GM18508 (cell line): Measurements from ENCODE around the gene TP53RK.

Source experiments
- ATAC-seq: cut with Tn5 transposase; IDR thresholded peaks from one replicate; pipeline ENCODE4 v1.9.1; 2021; ENCODE audit warnings: moderate number of reproducible peaks; ENCODE audit not compliant: insufficient read depth, unreplicated experiment

Gene TP53RK

DNA sequence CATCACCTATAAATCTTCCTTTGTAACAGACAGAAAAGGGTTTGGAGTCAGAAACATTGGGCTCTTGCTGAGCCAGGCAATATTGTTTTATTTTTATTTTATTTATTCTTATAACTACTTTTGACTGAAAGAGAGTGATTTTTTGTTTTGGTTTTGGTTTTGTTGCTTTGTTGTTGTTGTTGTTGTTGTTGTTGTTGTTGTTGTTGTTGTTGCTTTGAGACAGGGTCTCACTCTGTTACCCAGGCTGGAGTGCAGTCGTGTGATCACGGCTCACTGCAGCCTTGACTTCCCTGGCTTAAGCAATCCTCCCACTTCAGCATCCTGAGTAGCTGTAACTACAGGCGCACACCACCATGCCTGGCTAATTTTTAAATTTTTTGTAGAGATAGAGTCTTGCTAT is 22.9 kb downstream of the TP53RK start:
- ATAC-seq = no peak

DNA sequence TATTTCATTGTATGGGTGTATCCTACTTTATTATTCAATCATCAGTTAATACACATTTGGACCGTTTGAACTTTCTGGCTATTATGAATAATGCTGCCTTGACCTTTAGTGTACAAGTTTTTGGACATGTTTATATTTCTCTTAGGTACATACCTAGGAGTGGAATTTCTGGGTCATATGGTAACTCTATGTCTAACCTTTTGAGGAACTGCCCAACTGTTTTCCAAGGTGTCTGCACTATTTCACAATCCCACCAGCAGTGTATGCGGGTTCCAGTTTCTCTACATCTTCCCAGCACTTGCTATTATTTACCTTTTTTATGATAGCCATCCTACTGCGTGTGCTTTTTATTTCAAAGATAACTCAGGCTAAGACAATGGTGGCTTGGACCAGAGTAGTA is 23.6 kb downstream of the TP53RK start:
- no peak for ATAC-seq

- no peak for ATAC-seq
Observed at GRCh38 chr20:46663531-46663930, 25.7 kb downstream of the TP53RK start.

DNA sequence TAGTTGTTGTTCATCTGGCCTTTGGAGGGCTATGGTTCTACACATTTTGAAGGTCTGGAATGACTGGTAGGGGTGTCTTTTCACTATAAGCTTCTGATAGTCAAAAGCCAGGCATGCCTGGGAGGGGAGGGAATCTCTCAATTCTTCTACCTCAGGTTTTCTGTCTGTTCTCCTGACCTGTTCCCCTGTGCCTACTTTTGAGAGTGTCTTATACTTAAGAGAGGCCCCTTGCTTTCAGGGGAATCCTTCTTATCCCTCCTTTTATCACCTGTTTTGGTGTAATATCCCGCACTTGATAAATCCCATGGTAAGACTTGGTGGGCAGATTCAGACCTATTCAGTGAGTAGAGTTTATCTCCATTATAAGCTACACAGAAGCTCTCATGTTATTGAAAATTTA is 27.6 kb downstream of the TP53RK start:
- no peak for ATAC-seq

DNA sequence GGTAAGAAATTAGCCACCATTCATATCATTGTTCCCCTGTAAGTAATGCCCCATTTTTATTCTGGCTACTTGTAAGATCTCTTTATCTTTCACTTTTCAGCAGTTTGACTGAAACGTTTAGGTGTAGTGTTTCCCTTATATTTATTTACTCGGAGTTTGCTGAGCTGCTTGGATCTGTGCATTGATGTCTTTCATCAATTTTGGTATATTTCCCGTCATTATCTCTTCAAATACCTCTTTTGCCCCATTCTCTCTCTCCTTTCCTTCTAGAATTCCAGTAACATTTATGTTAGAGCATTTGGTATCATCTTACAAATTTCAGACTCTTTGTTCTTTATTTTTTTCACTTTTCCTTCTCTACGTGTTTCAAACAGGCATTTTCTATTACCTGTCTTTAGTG is 28.8 kb downstream of the TP53RK start:
- ATAC-seq = no peak

DNA sequence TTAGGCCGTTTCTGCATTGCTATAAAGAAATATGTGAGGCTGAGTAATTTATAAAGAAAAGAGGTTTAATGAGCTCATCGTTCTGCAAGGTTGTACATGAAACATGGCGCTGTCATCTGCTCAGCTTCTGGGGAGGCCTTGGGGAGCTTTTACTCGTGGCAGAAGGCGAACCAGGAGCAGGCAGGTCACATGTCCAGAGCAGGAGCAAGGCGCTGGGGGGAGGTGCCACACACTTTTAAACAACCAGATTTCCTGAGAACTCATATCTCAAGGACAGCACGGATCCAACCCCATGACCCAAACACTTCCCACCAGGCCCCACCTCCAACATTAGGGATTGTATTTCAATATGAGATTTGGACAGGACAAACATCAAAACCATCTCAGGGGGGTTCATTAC is 31.6 kb downstream of the TP53RK start:
- no peak for ATAC-seq

DNA sequence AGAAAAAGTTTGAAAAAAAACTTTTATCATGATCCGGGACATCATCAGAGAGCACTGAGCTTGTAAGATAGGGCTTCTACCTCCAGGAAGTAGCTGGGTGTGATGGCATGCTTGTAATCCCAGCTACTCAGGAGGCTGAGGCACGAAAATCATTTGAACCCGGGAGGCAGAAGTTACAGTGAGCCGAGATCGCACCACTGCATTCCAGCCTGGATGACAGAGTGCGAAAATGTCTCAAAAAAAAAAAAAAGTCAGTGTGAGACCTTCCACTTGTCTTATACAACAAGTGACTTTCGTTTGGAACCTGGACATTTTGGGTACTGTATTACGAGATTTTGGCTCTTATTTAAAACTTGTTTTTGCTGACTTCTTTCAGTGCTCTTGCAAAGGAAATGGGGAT is 32.1 kb downstream of the TP53RK start:
- ATAC-seq = no peak

GRCh38 chr20:46652699-46653098 is 36.5 kb downstream of the TP53RK start:
- ATAC-seq = no peak

GRCh38 chr20:46651091-46651962 is 37.9 kb downstream of the TP53RK start, which contains the start of gene SLC13A3:
Gene SLC13A3, minus strand, starts transcription at chr20:46651459. Its CDS starts 38 bp downstream, at chr20:46651421.
- no peak for ATAC-seq

DNA sequence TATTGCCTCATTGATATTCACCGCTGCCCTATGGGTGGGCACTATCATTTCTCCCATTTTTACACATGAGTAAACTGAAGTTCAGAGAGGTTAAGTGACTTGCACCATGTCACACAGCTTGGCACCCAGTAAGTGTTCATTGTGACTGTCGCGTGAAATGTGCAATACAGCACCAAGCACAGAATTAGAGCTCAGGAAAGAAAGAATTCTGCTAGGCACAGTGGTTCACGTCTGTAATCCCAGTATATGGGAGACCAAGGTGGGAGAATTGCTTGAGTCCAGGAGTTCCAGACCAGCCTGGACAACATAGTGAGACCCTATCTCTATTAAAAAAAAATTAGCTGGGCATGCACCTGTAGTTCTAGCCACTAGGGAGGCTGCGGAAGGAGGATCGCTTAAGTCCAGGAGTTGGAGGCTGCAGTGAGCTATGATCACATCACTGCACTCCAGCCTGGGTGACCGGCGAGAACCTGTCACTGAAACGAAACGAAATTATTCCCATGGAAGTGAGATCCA is 38.6 kb downstream of the TP53RK start:
- no peak for ATAC-seq

GRCh38 chr20:46649965-46650542 is 39.2 kb downstream of the TP53RK start:
- no peak for ATAC-seq

DNA sequence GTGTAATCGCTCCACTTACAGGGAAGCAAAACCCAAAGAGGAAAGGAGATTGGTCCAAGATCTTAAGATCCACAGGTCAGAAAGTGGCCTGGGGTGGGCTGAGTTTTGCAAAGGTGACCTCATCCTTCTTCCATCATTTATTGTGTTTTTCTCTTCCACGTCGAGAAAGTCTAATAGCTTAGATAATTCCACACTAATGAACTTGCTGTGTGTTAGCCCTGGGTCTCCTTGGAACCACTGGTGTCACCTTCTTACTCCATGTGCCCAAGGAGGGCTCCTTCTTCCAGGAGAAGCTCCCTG is 39.6 kb downstream of the TP53RK start:
- no peak for ATAC-seq

- ATAC-seq = no peak
Observed at GRCh38 chr20:46648903-46649649, 40.2 kb downstream of the TP53RK start.

DNA sequence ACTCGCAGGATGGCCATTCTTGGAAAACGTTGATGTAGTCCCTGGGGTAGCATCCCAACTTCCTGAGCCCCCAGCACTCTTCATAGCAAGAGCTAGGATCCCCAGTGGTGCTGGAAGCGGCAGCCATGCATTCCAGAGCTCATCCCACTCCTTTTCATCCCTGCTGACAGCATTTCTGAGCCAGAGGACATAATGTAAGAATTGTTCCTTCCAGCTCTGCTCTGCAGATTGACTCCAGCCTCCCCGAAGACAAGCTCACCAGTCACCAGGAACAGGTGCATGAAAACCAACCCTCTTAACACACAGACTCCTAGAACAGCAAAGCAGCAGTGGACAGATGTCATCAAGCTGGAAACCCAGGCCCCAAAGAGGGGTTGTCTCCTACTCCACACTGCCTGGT is 41.8 kb downstream of the TP53RK start:
- ATAC-seq = no peak

DNA sequence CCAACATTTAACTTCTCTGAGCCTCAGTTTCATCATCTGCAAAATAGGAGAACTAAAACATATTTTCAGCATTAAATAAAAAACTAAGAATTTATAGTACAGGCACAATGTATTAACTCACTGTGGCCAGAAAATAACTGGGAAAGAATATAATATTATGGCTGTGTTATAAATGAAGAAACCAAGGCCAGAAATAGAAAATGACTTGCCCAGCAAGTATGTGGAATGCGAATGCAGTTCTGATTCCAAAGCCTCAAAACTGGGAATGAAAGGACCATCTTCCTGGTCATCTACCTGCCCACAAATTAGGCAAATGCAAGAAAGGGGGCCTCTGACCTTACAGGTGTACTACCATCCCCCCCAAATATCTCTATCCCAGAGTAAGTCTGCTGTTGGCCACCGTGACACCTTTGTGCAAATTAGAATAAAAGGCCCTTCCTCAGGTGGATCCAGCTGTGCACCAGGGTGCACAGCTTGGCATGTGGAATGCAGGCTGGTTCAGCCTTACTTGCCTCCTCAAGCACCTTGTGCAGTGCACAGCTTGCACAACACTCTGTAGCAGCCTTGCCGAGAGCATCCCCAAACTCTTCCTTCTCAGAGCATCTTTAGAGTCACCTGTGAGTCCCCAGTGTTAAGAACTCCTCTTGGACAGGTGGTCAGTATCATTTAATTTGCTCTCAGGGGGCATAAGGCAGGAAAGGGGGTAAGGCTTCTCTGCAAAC is 42.4 kb downstream of the TP53RK start:
- no peak for ATAC-seq

- no peak for ATAC-seq
Observed at GRCh38 chr20:46646122-46646521, 43.1 kb downstream of the TP53RK start.

DNA sequence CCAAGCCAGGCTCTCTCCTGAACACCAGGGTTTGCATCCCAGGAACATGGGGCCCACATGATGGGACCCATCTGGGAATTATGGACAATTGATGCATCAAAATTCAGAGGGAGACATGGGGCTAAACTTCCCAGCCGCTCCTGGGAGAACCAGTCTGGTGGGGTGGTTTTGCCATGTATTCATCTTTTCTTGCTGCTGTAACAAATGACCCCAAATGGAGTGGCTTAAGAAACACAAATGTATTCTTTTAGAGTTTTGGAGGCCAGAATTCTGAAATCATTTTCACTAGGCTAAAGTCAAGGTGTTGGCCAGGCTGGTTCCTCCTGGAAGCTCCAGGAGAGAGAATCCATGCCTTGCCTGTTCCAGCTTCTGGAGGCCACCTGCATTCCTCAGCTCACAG is 44.5 kb downstream of the TP53RK start:
- ATAC-seq = no peak

DNA sequence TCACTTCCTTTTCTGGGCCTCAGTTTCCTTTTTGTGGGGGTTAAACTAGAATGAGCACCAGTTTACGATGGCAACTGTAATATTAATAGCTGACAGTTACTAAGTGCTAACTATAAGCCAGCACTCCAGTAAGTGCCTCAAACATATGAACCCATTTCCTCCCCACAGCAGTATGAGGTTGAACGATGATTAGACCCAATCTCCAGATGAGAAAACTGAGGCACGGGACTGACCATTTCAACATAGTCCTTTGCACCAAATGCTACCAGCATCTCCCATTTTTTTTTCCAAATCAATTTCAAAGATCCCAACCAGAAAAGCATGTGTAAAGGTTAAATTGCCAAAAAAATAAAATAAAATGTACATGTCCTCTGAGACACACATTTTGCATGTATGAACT is 45.1 kb downstream of the TP53RK start:
- ATAC-seq = no peak

DNA sequence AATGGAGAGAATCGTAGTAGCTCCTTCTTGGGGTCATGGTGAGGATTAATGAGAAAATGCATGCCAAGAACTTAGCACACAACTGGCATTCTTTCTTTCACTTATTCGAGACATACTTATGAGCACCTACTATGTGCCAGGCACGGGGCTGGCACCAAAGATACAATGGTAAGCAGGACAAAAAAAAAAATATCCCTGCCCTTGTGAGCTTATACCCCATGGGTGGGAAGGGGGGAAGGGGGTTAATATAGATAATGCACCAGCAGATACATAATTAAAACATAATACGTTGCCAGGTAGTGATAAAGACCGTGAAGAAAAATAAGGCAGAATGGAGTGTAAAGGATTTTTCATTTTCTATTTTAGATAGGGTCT is 46.3 kb downstream of the TP53RK start:
- ATAC-seq = no peak

DNA sequence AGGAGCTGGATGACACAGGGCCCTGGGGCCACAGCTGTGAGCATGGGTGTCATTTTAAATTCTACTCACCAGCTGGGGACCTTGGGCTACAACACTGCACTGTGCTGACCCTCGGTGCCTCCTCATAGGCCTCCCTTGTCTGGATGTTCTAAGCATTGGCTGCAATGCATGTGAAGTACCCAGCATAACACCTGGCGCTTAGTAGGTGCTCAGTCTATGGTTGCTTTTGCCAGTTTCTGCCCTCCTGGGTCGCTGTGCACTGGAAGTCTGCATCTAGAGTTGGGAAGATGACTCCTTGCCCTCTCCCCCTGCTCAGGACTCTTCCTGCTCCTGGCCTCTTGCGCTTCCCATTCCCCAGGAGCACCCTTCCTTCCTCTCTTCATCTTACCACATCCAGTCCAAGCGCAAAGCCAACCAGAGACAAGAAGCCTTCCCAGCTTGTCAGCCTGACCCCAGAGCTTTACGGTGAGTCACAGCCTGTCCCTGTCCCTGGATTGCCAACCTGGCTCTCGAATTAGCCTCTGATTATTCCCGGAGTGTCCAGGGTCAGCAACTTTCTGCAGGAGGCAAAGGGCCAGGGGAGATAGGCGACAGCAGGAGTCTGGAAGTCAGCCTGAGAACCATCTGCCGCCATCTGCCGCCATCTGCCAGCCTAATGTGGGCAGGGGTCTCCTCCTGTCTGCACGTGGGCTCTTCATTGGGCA is 46.8 kb downstream of the TP53RK start:
- no peak for ATAC-seq
